ENCODE measurements around the gene FAM3B.
A peak's percentile ranks its signal among the peaks of the same experiment; 100 is the strongest.

Gene FAM3B

DNA sequence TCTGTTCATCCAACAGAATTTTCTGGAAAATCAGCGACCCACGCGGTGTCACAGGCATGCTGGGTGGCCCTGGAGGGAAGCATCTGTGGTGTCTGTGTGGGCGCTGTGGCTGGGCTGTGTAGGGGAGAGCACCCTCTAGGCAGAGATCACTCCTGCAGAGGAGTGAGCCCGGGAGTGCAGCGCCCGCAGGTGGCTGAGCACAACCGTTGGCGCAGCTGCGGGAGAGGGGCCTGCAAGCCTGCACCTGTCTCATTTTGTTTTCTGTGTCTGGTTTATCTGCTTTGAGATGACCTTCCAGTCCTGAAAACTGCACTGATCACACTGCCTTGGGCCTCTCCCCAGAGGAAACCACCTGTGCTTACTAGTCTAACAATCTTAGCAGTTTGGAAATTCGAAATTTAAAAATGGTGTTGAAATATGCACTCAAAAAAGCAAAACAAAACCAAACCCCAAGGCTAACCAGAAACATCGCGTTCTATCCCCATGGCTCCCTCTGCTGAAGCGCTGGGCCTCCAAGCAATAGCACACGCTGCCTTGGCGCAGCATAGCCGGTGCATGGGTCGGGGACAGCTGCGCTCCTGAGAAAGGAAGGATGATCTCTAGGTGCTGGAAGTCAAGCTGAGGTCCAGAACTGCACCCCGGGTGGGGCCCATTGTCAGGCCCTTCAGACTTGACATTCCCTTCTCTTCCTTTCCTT is 4.8 kb downstream of the FAM3B start:
- peak; percentile 8 for DNase-seq

DNA sequence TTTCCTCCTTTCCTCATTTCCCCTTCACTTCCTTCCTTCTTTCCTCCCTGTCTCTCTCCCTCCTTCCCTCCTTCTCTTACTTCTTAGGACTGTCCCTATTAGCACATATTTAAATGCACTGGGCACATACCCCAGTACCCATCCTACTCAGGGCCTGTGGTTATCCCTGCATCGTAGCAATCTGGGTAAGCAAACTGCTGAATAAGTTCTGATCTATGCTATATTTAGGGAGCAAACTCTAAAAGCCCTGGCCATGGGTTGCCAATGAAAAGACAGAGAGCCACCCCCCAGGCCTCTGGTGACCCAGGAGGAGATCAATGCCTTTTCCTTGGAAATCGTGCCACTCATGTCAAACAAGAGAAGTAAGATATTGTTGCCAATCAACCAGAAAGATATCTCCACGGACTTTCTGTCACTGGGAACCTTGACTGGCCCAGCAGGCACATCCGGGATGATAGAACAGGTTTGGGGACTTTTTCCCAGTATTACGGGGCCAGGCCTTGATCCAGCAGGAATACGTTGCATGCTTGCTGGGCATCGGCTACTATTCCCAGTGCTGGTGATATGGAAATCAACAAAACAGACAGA is 5.4 kb downstream of the FAM3B start:
- peak; percentile 13 for DNase-seq

DNA sequence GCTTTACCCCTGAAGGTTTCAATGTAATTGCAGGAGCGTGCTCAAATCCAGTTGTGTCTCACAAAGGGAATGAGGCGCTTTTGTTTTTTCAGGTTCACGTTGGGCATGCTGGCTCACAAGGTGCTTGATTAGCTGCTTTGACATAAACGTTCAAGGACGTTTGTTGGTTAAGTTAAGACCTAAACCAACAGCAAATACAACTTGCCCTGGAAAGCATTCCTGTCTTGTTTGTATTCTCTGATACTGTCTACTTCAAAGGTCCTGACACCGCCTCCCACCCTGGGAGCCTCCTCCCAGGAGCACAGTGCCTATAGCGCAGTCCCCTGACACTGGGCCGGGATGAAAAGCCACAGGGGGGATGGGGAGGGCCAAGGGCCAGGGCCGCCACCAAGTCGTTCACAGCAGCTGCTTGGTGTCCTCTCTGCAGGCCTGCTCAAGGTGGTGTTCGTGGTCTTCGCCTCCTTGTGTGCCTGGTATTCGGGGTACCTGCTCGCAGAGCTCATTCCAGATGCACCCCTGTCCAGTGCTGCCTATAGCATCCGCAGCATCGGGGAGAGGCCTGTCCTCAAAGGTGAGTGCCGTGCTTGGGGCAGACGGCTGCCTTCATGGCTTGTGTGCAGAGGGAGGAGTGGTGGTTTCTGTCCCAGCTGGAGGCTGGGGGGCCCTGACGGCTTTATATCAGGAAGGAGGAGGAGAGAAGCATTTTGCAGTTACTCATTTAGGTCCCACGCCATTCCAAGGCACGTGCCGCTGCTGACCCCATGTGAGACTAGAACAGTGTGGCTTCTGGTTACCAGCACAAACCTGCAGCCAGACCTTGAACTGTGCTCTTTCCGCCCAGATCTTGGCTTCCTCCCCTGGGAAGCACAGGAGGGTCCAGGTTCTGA is 6.1 kb downstream of the FAM3B start:
- DNase-seq, result no peak

DNA sequence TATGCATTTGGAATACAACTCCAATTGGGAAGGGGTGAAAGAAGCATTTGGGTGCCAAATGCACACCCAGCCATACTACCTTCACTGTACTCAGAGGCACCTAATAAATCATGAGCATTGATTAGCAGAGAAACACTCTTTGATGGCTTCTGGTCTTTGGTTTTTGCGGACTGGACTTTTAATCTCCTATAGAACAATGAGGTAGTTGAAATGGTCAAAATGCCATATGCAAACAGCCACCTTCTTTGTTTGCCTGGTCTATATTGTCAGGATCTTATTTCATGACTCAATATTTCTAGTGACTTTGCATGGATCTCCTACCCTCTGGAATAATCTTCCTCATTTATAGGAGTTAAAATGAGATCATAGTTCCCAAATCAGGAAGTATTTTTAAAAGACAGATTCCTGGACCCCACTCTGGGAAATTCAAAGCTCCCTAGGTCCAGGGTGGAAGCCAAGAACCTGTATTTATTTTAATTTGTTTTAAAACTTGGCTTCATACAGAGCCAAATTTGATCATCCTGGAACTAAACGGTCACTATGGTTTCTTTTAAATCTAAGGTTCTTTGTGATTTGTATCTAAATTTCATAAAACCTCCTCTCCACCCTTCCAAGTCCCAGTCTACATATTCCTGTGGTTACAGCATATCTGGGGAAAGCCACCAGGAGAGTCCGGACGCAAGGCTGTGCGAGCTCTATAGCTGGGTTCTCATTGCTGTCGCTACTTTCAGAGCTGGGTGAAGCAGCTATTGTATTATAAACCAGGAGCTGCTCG is 8.7 kb downstream of the FAM3B start:
- no peak for DNase-seq

DNA sequence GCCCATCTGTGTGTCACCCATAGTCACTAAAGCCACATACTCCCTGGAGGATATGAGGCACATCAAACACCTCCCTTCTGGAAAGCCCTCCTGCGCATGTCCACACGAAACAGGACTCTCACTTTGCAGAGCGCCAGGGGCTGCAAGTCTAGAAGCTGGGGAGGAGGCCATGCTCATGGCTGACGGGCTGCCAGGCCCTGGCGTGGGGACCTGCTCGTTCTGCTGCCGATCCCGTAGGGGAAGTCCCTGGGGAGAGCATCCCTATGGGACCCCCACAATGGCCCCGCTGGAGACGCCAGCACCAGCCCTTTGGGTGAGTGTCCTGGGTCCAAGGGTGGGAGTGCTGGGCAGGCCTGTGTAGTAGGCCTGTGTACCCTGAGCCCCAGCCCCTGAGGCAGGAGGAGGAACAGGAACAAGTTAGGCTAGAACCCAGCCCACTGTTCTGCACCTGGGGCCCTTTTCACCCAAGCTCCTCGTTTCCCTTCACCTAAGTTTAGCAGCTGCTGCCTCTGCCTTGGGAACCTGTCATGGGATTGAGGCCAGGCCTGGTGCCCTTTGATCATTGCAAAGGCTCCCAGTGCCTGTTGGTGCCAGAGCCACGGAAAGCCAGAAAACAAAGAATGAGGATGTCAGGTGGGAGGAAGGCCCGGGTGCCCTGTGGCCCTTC is 9.9 kb downstream of the FAM3B start:
- no peak for DNase-seq

DNA sequence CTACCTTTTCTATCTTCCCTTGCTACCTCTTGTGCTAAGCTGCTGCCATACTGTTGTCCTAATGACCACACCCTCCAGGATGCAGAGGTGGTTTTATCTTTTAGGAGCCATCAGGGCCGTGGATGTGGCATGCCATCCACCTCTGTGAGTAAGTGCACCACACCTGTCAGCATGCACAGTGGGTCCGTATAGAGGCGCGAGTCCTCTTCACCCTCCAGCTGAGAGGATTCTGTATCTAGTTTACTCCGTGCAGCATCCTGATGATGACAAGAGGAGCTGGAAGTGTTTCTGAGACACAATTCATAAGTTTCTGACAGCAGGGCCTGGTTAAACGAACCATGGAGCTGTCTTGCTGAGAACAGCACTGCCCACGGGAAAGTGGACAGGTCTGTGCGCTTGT is 11.2 kb downstream of the FAM3B start:
- DNase-seq, result no peak

DNA sequence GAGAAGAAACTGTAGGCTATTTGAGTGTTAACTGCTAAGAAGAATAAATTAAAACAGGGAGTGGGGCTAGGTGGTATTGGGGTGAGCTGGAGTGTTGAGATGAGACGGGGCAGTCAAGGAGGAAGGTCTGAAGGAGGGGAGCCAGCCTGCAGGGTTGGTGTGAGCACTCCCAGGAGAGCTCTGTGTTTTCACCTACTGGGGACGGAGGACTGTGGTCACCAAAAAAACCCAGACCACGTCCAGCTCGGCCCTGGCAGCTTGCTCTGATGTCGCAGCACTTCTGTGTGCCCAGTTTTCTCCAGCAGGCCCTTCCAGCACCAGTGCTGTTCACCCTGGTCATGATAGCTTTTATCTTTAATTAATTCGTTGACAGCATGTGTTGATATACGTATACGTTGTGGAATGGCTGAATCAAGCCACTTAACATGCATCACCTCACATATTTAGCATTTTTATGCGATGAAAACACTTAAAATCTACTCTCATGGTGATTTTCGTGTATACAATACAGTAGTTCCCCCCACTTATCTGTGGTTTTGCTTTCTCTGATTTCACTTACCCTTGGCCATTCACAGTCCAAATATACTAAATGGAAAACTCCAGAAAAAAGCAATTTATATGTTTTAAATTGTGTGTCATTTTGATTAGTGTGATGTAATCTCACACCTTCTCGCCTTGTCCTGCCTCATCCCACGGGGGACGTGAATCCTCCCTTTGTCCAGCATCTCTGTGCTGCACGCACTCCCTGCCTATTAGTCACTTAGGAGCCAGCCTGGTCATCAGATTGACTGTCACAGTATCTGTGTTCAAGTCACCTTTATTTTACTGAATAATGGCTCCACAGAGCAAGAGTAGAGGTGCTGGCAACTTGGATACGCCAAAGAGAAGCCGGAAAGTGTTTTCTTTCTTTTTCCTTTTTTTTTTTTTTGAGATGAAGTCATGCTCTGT is 12.3 kb downstream of the FAM3B start:
- DNase-seq, result no peak

DNA sequence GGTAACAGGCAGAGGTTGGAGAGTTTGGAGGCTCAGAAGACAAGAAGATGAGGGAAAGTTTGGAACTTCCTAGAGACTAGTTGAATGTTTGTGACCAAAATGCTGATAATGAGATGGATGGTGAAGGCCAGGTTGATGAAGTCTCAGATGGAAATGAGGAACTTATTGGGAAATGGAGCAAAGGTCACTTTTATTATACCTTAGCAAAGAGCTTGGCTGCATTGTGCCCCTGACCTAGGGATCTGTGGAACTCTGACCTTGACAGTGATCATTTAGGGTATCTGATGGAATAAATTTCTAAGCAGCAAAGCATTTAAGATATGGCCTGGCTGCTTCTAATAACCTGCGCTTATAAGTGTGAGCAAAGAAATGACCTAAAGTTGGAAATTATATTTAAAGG is 17.2 kb downstream of the FAM3B start:
- no peak for DNase-seq

DNA sequence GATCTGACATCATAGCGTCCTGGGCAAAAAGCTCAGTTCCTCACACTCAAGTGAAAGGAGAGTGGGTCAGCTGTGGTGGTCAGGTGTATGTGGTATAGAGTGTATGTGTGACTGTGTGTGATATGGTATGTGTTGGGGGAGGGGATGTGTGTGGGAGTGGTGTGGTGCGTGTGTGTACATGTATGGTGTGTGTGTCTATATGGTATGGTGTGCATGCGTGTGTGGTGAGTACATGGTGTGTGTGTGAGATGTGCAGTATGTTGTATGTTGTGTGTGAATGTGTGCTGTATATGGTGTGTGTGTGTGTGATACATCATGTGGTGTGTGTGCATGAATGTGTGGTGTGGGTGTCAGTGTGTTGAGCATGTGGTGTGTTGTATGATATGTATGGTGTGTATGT is 20.9 kb downstream of the FAM3B start:
- DNase-seq, result no peak

DNA sequence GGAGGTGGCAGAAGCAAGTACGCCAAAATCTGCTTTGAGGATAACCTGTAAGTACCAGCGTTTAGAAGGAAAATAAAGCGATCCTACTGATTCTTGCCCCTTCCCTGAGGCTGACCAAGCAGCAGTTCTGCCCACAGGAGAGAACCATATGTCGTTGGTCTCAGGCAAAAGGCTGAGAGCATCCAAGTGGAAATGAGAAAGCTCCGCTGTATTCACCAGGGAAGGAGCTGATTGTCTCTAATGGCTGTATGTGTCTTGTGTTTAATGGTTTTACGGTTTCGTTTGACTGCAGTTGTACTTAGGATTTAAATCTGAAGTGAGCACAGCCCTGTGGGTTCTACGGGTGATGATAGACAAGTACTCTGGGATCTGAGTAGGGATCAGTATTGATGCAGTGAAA is 21.9 kb downstream of the FAM3B start:
- DNase-seq, result peak; percentile 75

DNA sequence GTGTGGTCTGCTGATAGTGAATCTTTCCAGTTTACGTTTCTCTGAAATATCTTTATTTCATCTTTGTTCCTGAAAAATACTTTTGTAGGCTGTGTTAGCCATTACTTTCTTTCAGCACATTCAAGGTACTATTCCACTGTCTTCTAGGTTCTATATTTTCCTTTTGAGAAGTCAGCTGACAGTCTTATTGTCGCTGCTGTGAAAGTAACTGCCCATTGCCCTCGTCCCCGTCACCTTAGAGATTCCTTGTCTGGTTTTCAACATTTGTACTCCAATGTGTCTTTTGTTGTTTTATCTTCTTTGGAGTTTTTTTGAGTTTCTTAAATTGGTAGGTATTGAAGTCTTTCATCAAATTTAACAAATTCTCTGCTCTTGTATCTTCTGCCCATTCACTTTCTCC is 25.4 kb downstream of the FAM3B start:
- DNase-seq, result no peak

DNA sequence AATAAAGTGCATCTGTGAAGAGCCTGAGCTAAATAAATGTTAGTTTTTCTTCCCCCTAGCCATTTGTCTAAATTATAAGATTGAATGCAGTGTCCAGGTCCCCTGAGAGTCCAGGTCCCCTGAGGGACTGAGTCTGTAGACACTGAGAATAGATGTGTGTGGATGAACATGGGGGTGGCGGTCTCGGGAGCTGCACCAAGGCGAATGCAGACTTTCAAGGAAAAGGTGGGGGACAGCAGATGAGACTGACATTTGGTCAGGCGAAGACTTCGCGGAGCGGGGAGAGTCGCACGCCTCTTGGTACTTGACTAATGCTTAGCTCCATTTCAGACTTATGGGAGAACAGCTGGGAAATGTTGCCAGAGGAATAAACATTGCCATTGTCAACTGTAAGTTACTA is 27.5 kb downstream of the FAM3B start:
- no peak for DNase-seq

DNA sequence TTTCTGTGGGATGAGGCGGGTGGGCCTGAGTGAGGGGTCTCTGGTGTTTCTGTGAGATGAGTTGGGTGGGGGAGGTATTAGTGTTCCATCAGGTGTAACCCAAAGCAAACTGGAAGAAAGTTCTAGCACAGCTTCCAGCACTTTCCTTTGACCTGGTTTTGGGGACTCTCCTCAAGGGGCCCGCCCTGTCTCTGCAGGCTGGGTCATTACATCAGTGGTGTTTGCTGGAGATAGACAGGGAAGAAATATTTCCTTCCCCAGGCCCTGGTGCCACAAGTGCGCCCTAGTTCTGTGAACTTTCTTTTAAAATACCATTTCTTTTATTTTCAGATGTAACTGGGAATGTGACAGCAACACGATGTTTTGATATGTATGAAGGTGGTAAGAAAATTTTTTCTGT is 28.8 kb downstream of the FAM3B start:
- DNase-seq, result no peak

DNA sequence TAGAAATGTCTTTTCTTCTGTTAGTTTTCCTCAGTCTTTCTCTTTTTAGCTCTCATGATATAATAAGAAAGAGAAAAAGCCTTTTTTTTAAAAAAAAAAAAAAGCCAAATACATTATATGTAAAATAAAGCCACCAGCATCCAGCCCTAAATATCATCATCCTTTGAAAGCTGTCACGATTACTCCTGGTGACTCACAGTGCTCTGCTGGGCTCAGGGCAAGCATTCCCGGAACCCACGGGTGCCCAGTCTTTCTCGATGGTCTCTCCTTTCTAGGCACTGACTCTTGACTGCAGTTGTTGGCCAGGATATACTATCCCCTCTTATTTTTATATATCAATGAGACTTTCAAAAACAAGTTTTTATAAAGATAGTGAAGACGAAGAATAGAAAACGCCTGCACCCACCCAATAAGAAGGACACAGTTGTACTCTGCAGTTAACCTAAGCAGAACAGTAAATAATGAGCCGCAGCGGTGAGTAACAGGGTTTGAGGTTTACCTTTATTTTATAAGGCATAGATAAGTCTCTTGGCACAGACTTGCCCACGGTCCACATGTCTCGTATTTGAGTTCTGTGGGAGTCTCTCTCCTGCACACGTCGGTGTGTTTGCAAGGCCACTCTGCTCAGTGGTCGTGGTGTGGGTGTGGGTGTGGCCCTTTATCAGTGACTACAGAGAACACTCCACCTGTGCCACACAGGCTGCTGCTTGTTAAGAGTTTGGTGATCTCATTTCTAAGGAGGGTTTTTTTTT is 29.5 kb downstream of the FAM3B start:
- DNase-seq, result no peak

DNA sequence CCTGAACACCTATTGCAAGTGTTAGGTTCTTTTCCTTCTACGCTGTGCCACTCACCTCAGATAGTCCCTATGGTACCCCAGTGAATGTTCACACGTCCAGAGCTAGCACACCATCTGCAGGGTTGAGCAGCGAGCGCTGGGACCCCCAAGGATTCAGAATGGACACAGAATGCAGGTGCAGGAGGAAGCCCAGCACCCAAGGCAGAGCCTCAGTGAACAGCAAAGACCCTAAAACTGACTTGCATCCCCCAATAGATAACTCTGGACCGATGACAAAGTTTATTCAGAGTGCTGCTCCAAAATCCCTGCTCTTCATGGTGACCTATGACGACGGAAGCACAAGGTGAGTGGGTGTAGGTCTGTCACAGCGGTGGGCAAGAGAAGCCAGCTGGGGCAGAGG is 30.2 kb downstream of the FAM3B start:
- no peak for DNase-seq

DNA sequence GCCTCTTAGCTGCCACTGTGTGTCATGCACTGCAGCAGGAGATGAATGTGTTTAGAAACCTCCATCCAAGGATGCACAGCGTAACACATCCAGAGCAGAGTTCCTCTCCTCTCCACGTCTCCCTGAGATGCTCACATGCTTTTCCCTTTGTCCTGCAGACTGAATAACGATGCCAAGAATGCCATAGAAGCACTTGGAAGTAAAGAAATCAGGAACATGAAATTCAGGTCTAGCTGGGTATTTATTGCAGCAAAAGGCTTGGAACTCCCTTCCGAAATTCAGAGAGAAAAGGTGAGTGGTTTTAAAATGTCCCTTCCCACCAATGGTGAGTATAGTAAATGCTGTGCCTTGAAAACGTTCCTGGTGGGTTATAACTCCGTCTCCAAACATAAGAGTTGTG is 31.8 kb downstream of the FAM3B start:
- DNase-seq, result no peak

DNA sequence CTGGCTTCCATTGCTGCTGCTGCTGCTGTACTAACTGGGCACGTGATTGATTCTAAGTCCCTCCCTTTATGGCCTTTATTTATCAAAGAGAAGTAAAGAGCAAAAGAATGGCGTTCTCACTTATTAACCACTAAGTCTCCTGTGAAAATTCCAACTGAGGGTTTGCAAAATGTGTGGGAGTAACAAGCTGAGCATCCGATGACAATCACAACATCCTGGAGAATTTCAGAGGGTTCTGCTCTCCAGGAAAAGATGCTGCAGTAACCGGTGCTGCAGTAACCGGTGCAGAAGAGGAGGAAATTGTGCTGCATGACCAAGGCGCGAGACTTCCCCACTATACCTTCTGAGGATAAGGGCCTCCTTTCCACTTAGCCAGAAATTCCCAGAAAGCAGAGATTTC is 32.5 kb downstream of the FAM3B start:
- no peak for DNase-seq

DNA sequence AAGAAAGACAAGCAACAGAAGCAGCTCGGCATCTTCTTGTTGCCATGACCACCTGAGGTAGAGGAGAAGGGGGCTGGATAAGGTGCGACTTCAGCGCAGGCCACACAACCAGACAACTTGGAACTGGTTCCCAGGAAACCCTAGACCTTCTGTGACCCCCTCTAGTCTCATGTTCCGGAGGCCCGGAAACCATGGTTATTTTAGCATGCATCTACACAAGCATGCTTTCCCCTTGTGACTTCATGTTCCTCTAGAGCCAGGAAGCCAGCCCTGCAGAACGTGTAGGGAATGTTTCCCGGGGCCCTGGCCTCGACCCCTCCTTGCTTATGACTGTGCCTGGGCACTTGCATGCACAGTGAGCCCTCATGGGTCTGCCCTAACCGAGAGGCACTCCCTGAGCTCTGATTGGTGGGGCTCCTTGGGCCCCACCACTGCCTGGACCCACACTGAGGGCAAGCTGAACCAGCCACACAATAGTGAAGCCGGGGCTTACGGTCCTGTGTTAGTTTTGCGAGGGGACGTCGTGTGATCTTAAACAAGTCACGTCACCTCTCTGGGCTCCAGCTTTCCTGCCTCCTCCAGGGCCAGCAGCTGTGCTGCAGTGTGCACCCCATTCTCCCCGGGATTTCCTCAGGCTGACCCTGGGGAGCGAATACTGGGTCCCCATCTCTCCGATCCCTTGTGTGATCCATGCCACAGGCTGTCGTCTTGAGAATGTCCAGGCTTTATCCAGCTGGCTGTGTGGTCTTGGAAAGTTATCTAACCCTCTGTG is 33.2 kb downstream of the FAM3B start:
- no peak for DNase-seq

DNA sequence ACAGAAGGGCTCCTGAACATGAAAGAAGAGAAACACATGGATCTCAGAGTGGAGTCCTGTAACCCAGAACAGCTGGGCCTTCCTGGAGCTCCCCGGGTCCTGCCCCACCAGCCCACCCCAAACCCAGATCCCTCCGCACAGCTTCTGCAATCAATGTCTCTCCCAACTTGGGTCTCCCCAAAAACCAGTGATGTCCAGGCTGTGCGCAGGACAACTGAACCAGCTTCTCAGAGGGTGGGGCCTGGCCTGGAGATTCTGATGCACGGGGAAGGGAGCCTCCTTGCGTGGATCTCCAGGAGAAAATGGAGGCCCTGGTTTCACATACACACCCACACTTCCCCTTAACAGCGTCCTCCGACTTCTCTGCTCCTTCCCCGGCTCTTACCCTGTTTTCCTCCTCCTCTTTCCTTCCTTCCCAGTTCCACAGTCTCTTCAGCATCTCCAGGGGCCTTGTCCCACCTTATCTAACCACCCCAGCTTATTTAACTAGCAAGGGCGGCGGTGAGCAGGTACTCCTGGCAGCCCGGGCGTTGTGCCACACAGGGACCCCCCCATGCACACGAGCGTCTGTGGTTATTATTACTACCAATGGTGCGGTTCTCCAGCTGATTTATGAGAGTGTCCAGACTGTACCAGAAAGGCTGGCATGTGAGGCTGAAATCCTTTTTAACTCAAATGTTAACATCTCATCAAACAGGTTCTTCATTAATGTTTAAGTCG is 34.0 kb downstream of the FAM3B start:
- no peak for DNase-seq
